ENCODE measurements around the gene NEDD4L.

The NEDD4L gene

DNA sequence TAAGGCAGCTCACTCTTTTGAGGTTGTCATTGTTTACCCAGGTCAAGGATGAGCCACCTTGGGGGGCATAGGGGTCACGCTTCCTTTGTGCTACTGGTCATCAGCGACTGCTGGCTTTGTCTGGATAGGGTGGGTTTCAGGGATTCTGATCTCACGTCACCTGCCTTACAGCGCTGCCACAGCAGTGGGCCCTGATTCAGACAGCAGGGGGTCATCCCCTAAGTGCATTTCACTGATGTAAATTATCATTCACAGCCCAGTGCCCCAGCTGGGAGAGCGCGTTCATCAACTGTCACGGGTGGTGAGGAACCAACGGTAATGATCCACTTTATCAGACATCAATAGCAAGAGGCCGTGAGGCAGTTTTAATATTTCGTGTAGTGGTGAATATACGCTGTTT is 291.2 kb downstream of the NEDD4L start:
- no peak for TF ChIP-seq ZNF274 (IDR thresholded peaks at IDR 0.05; ENCODE audit: low read depth, low read length)
- H3K4me3 ChIP-seq (ENCODE audit: low read length) = no peak overlapping the region

DNA sequence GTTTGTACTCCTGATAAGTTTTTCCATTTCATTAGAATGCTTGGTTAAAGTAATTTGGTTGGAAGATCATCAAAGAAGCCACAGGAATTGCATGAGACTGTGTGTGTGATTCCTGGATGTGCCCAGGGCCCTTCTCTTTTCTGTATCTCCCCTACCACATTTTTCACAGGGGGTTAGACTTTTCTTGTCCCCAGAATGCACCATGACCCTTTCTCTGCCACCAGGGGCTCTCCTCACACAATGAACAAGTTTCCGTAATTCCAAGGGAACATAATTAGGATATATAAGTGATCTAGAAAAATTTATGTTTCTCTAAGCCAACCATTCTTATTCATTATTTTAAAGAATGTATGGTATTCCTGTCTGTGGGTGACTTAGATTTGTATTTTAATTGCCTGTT is 291.8 kb downstream of the NEDD4L start:
- no peak for TF ChIP-seq ZNF274 (IDR thresholded peaks at IDR 0.05; ENCODE audit: low read depth, low read length)

DNA sequence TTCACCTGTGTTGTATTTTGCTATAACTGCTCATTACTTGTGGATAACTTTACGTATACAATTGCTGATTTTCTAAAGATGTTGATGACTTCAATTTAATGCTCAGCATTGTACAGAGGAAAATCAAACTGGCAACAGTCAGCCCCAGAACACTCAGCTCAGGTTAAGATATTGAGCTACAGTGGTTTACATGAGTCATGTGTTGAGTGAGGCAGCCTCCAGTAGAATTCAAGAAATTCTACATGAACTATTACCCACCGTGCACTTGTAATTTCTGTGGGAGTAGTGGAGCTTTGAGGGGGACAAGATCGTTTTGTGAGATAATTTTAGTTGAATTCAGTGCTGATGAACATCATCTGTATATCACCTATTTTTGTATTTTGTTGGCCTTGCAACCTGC is 292.6 kb downstream of the NEDD4L start:
- no peak overlapping the region for H3K4me3 ChIP-seq (ENCODE audit: low read length)
- no peak for TF ChIP-seq ZNF274 (IDR thresholded peaks at IDR 0.05; ENCODE audit: low read depth, low read length)

More for the DNA sequence above, 291.8 kb downstream of the NEDD4L start:
- no peak overlapping the region for H3K4me3 ChIP-seq (ENCODE audit: low read length)

DNA sequence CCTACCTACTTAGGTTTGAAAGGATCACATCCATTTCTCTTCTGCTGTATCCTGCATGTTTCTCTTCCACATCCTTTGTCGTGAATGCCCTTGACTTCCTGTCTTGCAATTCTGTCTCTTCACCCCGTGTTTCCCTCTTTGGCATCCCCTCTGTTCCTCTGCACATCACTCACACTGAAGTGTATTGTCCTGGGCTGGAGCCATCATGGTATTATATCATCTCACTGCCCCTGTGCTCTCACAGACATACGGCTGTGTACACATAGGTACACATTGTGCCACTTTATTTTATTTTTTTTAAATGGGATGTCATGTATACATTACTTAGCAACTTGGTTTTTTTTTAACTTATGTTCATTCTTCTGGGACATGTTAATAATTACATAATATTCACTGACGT is 293.3 kb downstream of the NEDD4L start:
- no peak for TF ChIP-seq ZNF274 (IDR thresholded peaks at IDR 0.05; ENCODE audit: low read depth, low read length)
- no peak overlapping the region for H3K4me3 ChIP-seq (ENCODE audit: low read length)

DNA sequence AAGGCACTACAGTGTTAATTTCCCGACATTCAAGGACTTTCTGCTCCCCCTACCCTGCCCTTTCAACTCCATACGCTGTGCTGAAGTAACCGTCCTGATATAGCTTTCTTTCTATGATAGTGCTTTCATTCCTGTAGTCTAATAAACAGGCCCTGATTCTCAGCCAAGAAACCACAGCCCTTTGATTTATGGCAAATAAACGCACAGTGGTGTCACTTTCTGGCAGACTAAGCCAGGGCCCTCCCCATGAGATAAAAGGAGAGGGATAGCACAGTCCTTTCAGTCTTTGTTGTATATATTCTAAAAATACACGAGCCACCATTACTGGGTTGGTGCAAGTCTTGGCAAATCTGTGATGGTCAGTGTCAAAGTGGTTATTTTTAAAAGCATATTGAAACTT is 293.7 kb downstream of the NEDD4L start:
- no peak for TF ChIP-seq ZNF274 (IDR thresholded peaks at IDR 0.05; ENCODE audit: low read depth, low read length)
- no peak overlapping the region for H3K4me3 ChIP-seq (ENCODE audit: low read length)

DNA sequence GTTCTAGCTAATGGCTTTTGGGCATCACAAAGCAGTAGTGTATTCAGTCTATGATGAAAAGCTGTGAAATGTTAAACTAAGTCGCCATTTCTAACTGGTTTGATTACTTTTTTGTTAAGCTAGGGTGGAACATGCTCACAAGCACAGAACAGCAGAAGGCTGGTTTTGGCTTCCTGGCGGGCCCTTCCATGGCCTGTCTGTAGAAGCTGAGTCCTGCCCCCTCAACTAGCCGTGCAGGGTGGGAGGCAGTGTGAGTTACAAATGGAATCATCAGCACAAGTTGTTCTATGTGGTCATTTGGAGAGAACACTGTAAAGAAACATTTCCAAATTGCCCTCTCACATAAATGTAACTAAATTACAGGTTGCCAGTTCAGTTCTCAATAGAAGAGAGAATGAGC is 294.1 kb downstream of the NEDD4L start:
- no peak overlapping the region for H3K4me3 ChIP-seq (ENCODE audit: low read length)
- no peak for TF ChIP-seq ZNF274 (IDR thresholded peaks at IDR 0.05; ENCODE audit: low read depth, low read length)

DNA sequence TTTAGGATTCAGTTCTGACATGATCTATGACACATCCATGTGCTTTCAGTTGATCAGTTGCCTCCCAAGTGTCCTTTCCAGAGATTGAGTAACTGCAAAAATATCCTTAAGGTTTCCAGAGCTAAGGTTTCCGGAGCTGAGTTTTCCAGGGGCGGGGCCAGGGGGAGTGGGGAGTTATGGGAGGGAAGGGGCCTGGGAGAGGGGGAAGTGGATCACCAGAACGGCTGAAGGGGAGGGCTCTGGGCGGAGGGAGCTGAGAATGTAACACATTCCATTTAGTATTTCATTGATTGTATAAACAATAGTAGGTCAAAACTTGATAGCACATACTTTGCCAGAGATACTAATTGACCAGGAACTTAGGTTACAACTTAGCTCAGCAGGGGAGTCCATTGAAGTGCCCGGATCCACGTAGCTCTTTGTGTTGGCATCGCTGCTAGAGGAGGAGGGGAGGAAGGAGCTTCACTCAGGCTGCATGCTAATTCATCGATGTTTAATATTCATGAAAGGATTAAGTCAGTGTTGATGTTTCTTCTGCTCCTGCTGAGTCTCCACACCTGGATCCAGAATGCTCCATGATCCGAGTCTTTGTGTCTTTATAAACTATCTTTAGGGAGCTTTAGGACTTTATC is 295.1 kb downstream of the NEDD4L start:
- H3K4me3 ChIP-seq (ENCODE audit: low read length) = no peak overlapping the region
- TF ChIP-seq ZNF274 (IDR thresholded peaks at IDR 0.05; ENCODE audit: low read depth, low read length) = no peak

DNA sequence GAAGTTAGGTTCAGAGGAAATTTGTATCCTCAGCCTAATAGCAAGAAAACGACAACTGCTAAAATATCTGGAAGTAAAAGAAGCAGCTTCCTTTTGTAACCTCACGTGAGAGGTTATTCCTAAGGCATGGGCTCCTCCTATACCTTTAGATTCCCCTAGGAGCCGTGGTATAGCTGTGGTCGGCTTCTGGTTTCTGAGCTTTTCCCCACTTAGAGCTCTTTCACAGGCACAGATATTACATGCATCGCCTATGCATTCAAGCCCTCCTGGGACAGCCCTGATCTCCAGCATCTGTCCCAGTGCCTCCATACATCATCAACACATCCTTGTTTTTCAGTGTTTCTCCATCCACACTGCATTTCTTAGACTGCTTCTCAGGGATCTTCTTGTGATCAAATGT is 295.9 kb downstream of the NEDD4L start:
- no peak overlapping the region for H3K4me3 ChIP-seq (ENCODE audit: low read length)
- TF ChIP-seq ZNF274 (IDR thresholded peaks at IDR 0.05; ENCODE audit: low read depth, low read length) = no peak

DNA sequence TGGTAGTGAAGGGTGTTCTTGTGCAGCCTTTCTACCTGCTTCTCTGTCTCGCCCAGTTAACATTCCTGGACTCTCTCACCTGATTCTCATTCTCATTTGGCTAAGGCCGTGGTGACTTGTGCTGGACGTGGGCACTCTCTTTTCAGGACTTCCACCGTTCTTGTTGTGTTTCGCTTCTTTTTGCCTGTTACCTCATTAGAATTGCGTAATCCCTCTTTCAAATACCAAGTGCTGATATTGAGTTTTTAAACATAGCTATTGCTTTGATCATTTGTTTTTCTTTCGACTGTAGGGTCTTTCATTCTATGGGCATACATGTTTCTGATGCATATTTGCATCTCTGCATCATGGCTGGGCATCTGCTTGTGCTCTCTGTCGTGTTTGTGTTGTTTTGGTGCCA is 297.9 kb downstream of the NEDD4L start:
- no peak overlapping the region for H3K4me3 ChIP-seq (ENCODE audit: low read length)
- TF ChIP-seq ZNF274 (IDR thresholded peaks at IDR 0.05; ENCODE audit: low read depth, low read length) = no peak

DNA sequence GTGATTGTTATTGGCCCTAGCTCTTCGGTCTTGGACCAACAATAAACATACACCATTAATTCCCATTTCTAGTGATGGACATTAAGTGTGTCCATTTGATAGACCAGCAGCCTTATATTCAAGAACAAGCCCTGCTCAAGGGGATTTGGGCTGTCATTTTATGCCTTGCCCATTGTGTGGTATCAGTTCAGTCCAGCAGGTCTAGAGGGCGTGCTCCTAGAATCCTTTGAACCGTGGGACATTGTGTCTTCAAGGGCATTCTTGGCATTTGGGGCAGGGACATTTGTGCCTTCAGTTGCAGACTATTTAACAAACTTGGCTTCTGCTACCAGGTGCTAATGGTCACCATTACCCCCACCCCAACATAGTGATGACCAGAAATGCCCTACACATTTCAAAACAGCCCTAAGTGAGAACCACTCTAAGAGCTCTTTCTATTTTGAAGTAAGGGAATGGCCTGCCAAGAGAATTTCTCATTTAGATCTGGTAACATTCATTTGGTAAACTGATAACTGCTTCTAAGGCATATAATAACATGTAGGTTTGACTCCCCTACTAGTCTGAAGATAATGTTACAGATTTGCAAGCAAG is 300.1 kb downstream of the NEDD4L start:
- no peak for TF ChIP-seq ZNF274 (IDR thresholded peaks at IDR 0.05; ENCODE audit: low read depth, low read length)
- H3K4me3 ChIP-seq (ENCODE audit: low read length) = no peak overlapping the region

DNA sequence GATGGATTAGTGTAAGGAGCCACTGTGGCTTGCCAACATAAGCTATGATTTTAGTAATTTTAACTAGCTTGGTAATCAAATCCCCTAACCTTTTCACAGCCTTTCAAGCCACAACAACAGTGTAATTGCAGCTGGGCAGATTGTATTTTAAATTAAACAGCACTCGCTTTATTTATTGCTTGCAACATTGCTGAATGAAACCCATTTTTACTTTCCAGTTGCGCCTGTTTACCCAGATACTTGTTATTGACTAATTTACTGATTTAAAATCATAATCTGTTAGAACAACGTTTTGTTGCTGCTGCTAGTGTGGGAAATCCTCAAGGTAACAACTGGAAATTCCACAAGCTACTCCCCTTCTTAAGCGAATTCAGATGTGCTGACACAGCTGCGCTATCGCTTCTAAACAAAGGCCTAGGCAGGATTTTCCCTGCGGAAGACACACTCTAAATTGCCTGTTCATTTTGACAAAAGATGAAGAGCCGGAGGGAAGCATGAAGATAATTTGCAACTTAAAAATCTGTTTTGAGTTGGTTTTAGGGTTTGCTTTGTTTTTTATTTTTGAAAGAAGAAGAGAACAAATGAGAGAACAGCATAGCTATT is 300.9 kb downstream of the NEDD4L start:
- no peak overlapping the region; the same call in 1 of the 2 replicates for H3K4me3 ChIP-seq (ENCODE audit: low read length)
- no peak for TF ChIP-seq ZNF274 (IDR thresholded peaks at IDR 0.05; ENCODE audit: low read depth, low read length)

DNA sequence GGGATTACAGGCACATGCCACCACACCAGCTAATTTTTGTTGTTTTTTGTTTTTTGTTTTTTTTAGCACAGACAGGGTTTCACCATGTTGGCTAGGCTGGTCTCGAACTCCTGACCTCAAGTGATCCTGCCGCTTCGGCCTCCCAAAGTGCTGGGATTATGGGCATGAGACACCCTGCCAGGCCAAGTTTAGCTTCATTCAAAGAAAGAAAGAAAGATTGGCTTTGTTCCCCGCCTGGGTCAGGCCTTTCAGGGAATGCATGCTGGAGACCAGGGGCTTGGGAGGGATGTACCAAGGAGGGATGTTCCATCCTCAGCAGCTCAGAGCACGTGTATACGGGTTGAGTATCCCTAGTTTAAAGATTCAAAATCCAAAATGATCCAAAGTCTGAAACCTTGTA is 301.8 kb downstream of the NEDD4L start:
- no peak overlapping the region for H3K4me3 ChIP-seq (ENCODE audit: low read length)
- TF ChIP-seq ZNF274 (IDR thresholded peaks at IDR 0.05; ENCODE audit: low read depth, low read length) = no peak

DNA sequence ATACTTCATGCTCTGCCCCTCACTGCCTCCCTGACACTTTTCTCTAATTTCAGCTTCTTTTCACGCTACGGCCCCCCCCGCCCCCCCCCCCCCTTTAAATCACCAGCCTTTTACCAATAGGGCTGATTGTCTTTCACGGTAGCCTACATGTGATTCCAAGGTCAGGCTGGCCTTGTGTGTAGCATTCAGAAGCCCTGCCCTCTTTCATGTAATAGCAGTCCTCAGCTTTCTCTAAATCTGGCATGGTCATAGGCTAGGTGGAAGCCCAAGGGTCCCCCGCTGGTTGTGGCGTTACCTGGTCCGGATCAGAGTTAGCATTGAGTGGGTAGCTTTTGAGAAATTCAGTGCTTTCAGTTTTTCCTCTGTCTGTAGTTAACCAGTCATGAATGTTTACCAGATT is 303.1 kb downstream of the NEDD4L start:
- TF ChIP-seq ZNF274 (IDR thresholded peaks at IDR 0.05; ENCODE audit: low read depth, low read length) = no peak
- no peak overlapping the region for H3K4me3 ChIP-seq (ENCODE audit: low read length)

DNA sequence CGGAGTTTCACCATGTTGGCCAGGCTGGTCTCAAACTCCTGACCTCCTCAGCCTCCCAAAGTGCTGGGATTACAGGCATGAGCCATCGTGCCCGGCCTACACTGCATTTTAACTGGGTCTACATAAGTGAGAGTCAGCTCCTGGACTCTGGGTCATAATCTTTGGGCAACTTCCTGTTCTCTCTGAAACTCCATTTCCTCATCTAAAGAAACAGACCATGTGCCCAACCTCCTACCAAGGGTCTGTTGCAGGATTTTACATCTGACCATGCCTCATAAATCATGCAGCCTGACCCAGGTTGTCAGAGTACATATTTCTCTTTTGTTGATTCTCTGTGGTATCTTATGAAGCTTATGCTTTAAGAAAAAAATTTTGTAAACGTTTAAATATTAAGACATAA is 304.5 kb downstream of the NEDD4L start:
- no peak overlapping the region for H3K4me3 ChIP-seq (ENCODE audit: low read length)
- no peak for TF ChIP-seq ZNF274 (IDR thresholded peaks at IDR 0.05; ENCODE audit: low read depth, low read length)

DNA sequence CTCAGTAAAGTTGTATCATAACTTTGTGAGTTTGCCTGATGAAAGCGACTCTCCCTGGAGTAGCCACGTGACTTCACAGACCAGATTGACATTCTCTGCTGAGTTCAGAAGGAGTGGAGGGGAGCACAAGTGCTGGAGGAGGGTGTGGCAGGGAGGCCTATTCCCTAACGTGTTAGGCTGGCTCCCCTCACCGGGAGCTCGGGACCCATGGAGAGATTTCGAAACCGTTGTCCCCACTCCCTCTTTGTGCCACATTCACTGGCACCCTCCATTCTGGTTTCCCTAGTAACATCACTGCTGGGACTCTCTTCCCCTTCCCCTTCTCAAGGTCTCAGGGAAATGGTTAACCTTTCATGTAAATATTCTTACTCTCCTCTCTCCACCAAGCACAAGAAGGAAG is 304.9 kb downstream of the NEDD4L start:
- H3K4me3 ChIP-seq (ENCODE audit: low read length) = no peak overlapping the region
- no peak for TF ChIP-seq ZNF274 (IDR thresholded peaks at IDR 0.05; ENCODE audit: low read depth, low read length)

Data from GM08714 (cell line).